ENCODE data around the gene CLDN10. TPM values are rescaled to one million over a fixed set of nuclear protein-coding genes. Genes with fewer than 3 reads are reported as not detected.

The CLDN10 gene
- total RNA-seq, 1 experiment from 2014 or later, result 24.7 TPM

GRCh38 chr13:95608640-95609323 is 56.3 kb downstream of the CLDN10 start (continued):
- TF ChIP-seq OVOL2 (CRISPR knock-in tag; IDR thresholded peaks at IDR 0.05; ENCODE audit: borderline replicate concordance), result no peak

- Mint-ChIP-seq H3K36me3 (peaks cover 37% of the 10 kb centered on the region), H3K9me3 (no peaks in the 10 kb centered on the region), H3K4me3 (no peak overlapping the region), H3K27me3 (ENCODE audit: low read depth) (no peaks in the 10 kb centered on the region), H3K27ac (peak overlapping the region; percentile 5; the same call in 1 of the 2 replicates), H3K4me1 (no peaks in the 10 kb centered on the region)
- POLR2A ChIA-PET, result no interaction called here
- no peak for TF ChIP-seq TP53 (CRISPR knock-in tag; IDR thresholded peaks at IDR 0.05)
- TF ChIP-seq JUN (CRISPR knock-in tag; IDR thresholded peaks at IDR 0.05), result no peak
- no peak for TF ChIP-seq ZNF263 (CRISPR knock-in tag; IDR thresholded peaks at IDR 0.05; ENCODE audit: low read depth)
- TF ChIP-seq ERG (CRISPR knock-in tag; IDR thresholded peaks at IDR 0.05), result no peak
- TF ChIP-seq ZNF532 (CRISPR knock-in tag; IDR thresholded peaks at IDR 0.05; ENCODE audit: borderline replicate concordance), result no peak
- TF ChIP-seq NFATC4 (CRISPR knock-in tag; IDR thresholded peaks at IDR 0.05), result no peak
- CTCF ChIA-PET, result interaction anchor here (0.6 to 1.9 kb wide), 5 partner anchors 9 to 269 kb away, joined by 3 to 6 read pairs (median 5); no protein-coding TSS in a partner anchor
- ATAC-seq, result peak; percentile 46
- no peak for DNase-seq (ENCODE audit: low spot score)
Observed at GRCh38 chr13:95614641-95615245, 62.2 kb downstream of the CLDN10 start.

- H3K4me3 Mint-ChIP-seq, result no peak overlapping the region
- no peaks in the 10 kb centered on the region for H3K9me3 Mint-ChIP-seq
- H3K27me3 Mint-ChIP-seq (ENCODE audit: low read depth), result no peaks in the 10 kb centered on the region
- no peaks in the 10 kb centered on the region for H3K4me1 Mint-ChIP-seq
- H3K36me3 Mint-ChIP-seq, result peaks cover 41% of the 10 kb centered on the region
- ChIA-PET POLR2A (no interaction called here), CTCF (interaction anchor here (0.6 to 1.9 kb wide), 2 partner anchors 46 to 218 kb away, joined by 5 to 6 read pairs; no protein-coding TSS in a partner anchor)
- TF ChIP-seq ATF1 (CRISPR knock-in tag; IDR thresholded peaks at IDR 0.05), result no peak
- no peak for TF ChIP-seq EMX1 (CRISPR knock-in tag; IDR thresholded peaks at IDR 0.05)
- no peak for TF ChIP-seq ZBTB43 (CRISPR knock-in tag; IDR thresholded peaks at IDR 0.05)
- no peak for DNase-seq (ENCODE audit: low spot score)
- ATAC-seq, result no peak
- no peak overlapping the region for H3K27ac Mint-ChIP-seq
Observed at GRCh38 chr13:95615539-95615938, 63.0 kb downstream of the CLDN10 start.

- no peaks in the 10 kb centered on the region for H3K9me3 Mint-ChIP-seq
- no peak for TF ChIP-seq ZNF425 (CRISPR knock-in tag; conservative IDR thresholded peaks at IDR 0.05)
- TF ChIP-seq IRF2 (CRISPR knock-in tag; IDR thresholded peaks at IDR 0.05; ENCODE audit: borderline replicate concordance, low read depth), result no peak
- TF ChIP-seq NFATC4 (CRISPR knock-in tag; IDR thresholded peaks at IDR 0.05), result no peak
- no peak for TF ChIP-seq CREM (CRISPR knock-in tag; IDR thresholded peaks at IDR 0.05)
- no peak for TF ChIP-seq TP53 (CRISPR knock-in tag; IDR thresholded peaks at IDR 0.05)
- TF ChIP-seq HMGA2 (CRISPR knock-in tag; IDR thresholded peaks at IDR 0.05), result no peak
- TF ChIP-seq ATF2 (CRISPR knock-in tag; IDR thresholded peaks at IDR 0.05; ENCODE audit: borderline replicate concordance, low read depth), result no peak
- no peak for TF ChIP-seq GABPB1 (CRISPR knock-in tag; IDR thresholded peaks at IDR 0.05)
Observed at GRCh38 chr13:95620030-95620824, 67.7 kb downstream of the CLDN10 start.

More at GRCh38 chr13:95620030-95620824, 67.7 kb downstream of the CLDN10 start:
- ATAC-seq (no peak), DNase-seq (ENCODE audit: low spot score) (no peak)
- no peak overlapping the region for H3K4me3 Mint-ChIP-seq
- H3K27ac Mint-ChIP-seq, result no peak overlapping the region
- H3K36me3 Mint-ChIP-seq, result peaks cover 45% of the 10 kb centered on the region
- ChIA-PET CTCF (no interaction called here), POLR2A (no interaction called here)
- H3K4me1 Mint-ChIP-seq, result peaks cover 6% of the 10 kb centered on the region
- no peaks in the 10 kb centered on the region for H3K27me3 Mint-ChIP-seq (ENCODE audit: low read depth)

All from WTC11 (cell line).